ENCODE data around the gene SLC38A8. TPM values are rescaled to one million over a fixed set of nuclear protein-coding genes. Genes with fewer than 3 reads are reported as not detected.

Gene SLC38A8
- total RNA-seq, 2 donors from 2014 or later, result not detected

- H3K27me3 Mint-ChIP-seq, result no peaks in the 10 kb centered on the region
- H3K4me1 Mint-ChIP-seq, result peaks cover 5% of the 10 kb centered on the region
- ATAC-seq (replicated peaks), result no peak
- no peaks in the 10 kb centered on the region for H3K9me3 Mint-ChIP-seq
- no peak overlapping the region for H3K27ac Mint-ChIP-seq
- peaks cover 100% of the 10 kb centered on the region for H3K36me3 Mint-ChIP-seq (ENCODE audit: low read depth)
- no peak overlapping the region for H3K4me3 Mint-ChIP-seq
These were observed 17.6 kb upstream of the SLC38A8 start for GRCh38 chr16:84059946-84060901.

- H3K9me3 Mint-ChIP-seq, result no peaks in the 10 kb centered on the region
- peaks cover 100% of the 10 kb centered on the region for H3K36me3 Mint-ChIP-seq (ENCODE audit: low read depth)
- H3K27ac Mint-ChIP-seq, result no peak overlapping the region
- no peaks in the 10 kb centered on the region for H3K27me3 Mint-ChIP-seq
- no peak for ATAC-seq (replicated peaks)
- H3K4me1 Mint-ChIP-seq, result peaks cover 5% of the 10 kb centered on the region
- no peak overlapping the region for H3K4me3 Mint-ChIP-seq
These were observed 16.5 kb upstream of the SLC38A8 start for GRCh38 chr16:84059111-84059510.

GRCh38 chr16:84058664-84059063, 16.1 kb upstream of the SLC38A8 start:
- H3K9me3 Mint-ChIP-seq, result no peaks in the 10 kb centered on the region
- peaks cover 100% of the 10 kb centered on the region for H3K36me3 Mint-ChIP-seq (ENCODE audit: low read depth)

GRCh38 chr16:84058211-84058610, 15.6 kb upstream of the SLC38A8 start:
- H3K27me3 Mint-ChIP-seq, result no peaks in the 10 kb centered on the region
- H3K36me3 Mint-ChIP-seq (ENCODE audit: low read depth), result peaks cover 100% of the 10 kb centered on the region
- no peak for ATAC-seq (replicated peaks)
- no peak overlapping the region for H3K27ac Mint-ChIP-seq
- no peaks in the 10 kb centered on the region for H3K4me1 Mint-ChIP-seq
- H3K4me3 Mint-ChIP-seq, result no peak overlapping the region
- H3K9me3 Mint-ChIP-seq, result no peaks in the 10 kb centered on the region

More at GRCh38 chr16:84058664-84059063, 16.1 kb upstream of the SLC38A8 start:
- no peak overlapping the region for H3K27ac Mint-ChIP-seq
- no peak for ATAC-seq (replicated peaks)
- H3K4me1 Mint-ChIP-seq, result peaks cover 3% of the 10 kb centered on the region
- no peak overlapping the region for H3K4me3 Mint-ChIP-seq
- H3K27me3 Mint-ChIP-seq, result no peaks in the 10 kb centered on the region

GRCh38 chr16:84056933-84057332, 14.3 kb upstream of the SLC38A8 start:
- Mint-ChIP-seq H3K4me1 (no peaks in the 10 kb centered on the region), H3K4me3 (no peak overlapping the region), H3K9me3 (no peaks in the 10 kb centered on the region), H3K36me3 (ENCODE audit: low read depth) (peaks cover 99% of the 10 kb centered on the region), H3K27me3 (no peaks in the 10 kb centered on the region), H3K27ac (no peak overlapping the region)
- ATAC-seq (replicated peaks), result no peak

- H3K27ac Mint-ChIP-seq, result no peak overlapping the region
- H3K36me3 Mint-ChIP-seq (ENCODE audit: low read depth), result peaks cover 90% of the 10 kb centered on the region
- H3K4me3 Mint-ChIP-seq, result no peak overlapping the region
- H3K27me3 Mint-ChIP-seq, result no peaks in the 10 kb centered on the region
- no peaks in the 10 kb centered on the region for H3K9me3 Mint-ChIP-seq
- ATAC-seq (replicated peaks), result no peak
- no peaks in the 10 kb centered on the region for H3K4me1 Mint-ChIP-seq
These were observed 13.4 kb upstream of the SLC38A8 start for GRCh38 chr16:84055801-84056634.

GRCh38 chr16:84055366-84055765, 12.8 kb upstream of the SLC38A8 start:
- H3K36me3 Mint-ChIP-seq (ENCODE audit: low read depth), result peaks cover 87% of the 10 kb centered on the region
- no peak overlapping the region for H3K4me3 Mint-ChIP-seq

GRCh38 chr16:84054916-84055315, 12.3 kb upstream of the SLC38A8 start:
- ATAC-seq (replicated peaks), result no peak
- Mint-ChIP-seq H3K27ac (no peak overlapping the region), H3K36me3 (ENCODE audit: low read depth) (peaks cover 87% of the 10 kb centered on the region), H3K27me3 (no peaks in the 10 kb centered on the region), H3K4me3 (no peak overlapping the region), H3K9me3 (no peaks in the 10 kb centered on the region), H3K4me1 (no peaks in the 10 kb centered on the region)

More at GRCh38 chr16:84055366-84055765, 12.8 kb upstream of the SLC38A8 start:
- no peaks in the 10 kb centered on the region for H3K4me1 Mint-ChIP-seq
- H3K27me3 Mint-ChIP-seq, result no peaks in the 10 kb centered on the region
- ATAC-seq (replicated peaks), result no peak
- no peaks in the 10 kb centered on the region for H3K9me3 Mint-ChIP-seq
- H3K27ac Mint-ChIP-seq, result no peak overlapping the region

GRCh38 chr16:84054271-84054670, 11.7 kb upstream of the SLC38A8 start:
- H3K9me3 Mint-ChIP-seq, result no peaks in the 10 kb centered on the region
- no peak overlapping the region for H3K27ac Mint-ChIP-seq
- no peaks in the 10 kb centered on the region for H3K27me3 Mint-ChIP-seq
- no peak overlapping the region for H3K4me3 Mint-ChIP-seq
- H3K36me3 Mint-ChIP-seq (ENCODE audit: low read depth), result peaks cover 87% of the 10 kb centered on the region
- ATAC-seq (replicated peaks), result no peak
- no peaks in the 10 kb centered on the region for H3K4me1 Mint-ChIP-seq

GRCh38 chr16:84053237-84053636, 10.6 kb upstream of the SLC38A8 start:
- no peaks in the 10 kb centered on the region for H3K4me1 Mint-ChIP-seq
- no peak overlapping the region for H3K4me3 Mint-ChIP-seq
- no peak for ATAC-seq (replicated peaks)
- no peaks in the 10 kb centered on the region for H3K9me3 Mint-ChIP-seq
- no peak overlapping the region for H3K27ac Mint-ChIP-seq
- no peaks in the 10 kb centered on the region for H3K27me3 Mint-ChIP-seq
- peaks cover 77% of the 10 kb centered on the region for H3K36me3 Mint-ChIP-seq (ENCODE audit: low read depth)

GRCh38 chr16:84052071-84052622, 9.6 kb upstream of the SLC38A8 start:
- Mint-ChIP-seq H3K9me3 (no peaks in the 10 kb centered on the region), H3K27me3 (no peaks in the 10 kb centered on the region), H3K4me3 (no peak overlapping the region), H3K4me1 (no peaks in the 10 kb centered on the region), H3K27ac (no peak overlapping the region), H3K36me3 (ENCODE audit: low read depth) (peaks cover 66% of the 10 kb centered on the region)
- ATAC-seq (replicated peaks), result no peak

- H3K9me3 Mint-ChIP-seq, result no peaks in the 10 kb centered on the region
- no peak overlapping the region for H3K27ac Mint-ChIP-seq
These were observed 7.7 kb upstream of the SLC38A8 start for GRCh38 chr16:84050316-84050715.

GRCh38 chr16:84049403-84050060, 6.9 kb upstream of the SLC38A8 start:
- Mint-ChIP-seq H3K27me3 (no peaks in the 10 kb centered on the region), H3K4me1 (peaks cover under 1% of the 10 kb centered on the region), H3K36me3 (ENCODE audit: low read depth) (peaks cover 40% of the 10 kb centered on the region), H3K4me3 (no peak overlapping the region), H3K9me3 (no peaks in the 10 kb centered on the region), H3K27ac (no peak overlapping the region)
- no peak for ATAC-seq (replicated peaks)

More at GRCh38 chr16:84050316-84050715, 7.7 kb upstream of the SLC38A8 start:
- ATAC-seq (replicated peaks), result no peak
- no peaks in the 10 kb centered on the region for H3K27me3 Mint-ChIP-seq
- no peak overlapping the region for H3K4me3 Mint-ChIP-seq
- no peaks in the 10 kb centered on the region for H3K4me1 Mint-ChIP-seq
- H3K36me3 Mint-ChIP-seq (ENCODE audit: low read depth), result peaks cover 48% of the 10 kb centered on the region

- H3K4me3 Mint-ChIP-seq, result no peak overlapping the region
- peaks cover 7% of the 10 kb centered on the region for H3K4me1 Mint-ChIP-seq
- no peak for ATAC-seq (replicated peaks)
- H3K27ac Mint-ChIP-seq, result no peak overlapping the region
- H3K9me3 Mint-ChIP-seq, result no peaks in the 10 kb centered on the region
- H3K36me3 Mint-ChIP-seq (ENCODE audit: low read depth), result peaks cover 34% of the 10 kb centered on the region
- H3K27me3 Mint-ChIP-seq, result no peaks in the 10 kb centered on the region
These were observed 6.3 kb upstream of the SLC38A8 start for GRCh38 chr16:84048871-84049270.
